Peyer's patch (tissue), 4 donors: ENCODE measurements around the gene CLN3.

Experiments
- POLR2A ChIP-seq, 2 donors: fragments of 450-650 bp; IDR thresholded peaks; one replicate each; pipeline ENCODE4 v1.5.1; 2017; ENCODE audit warnings: antibody characterized with exemption in 2 of 2, mild to moderate bottlenecking in 2 of 2, moderate library complexity in 2 of 2
- TF ChIP-seq, protein P1 (sequence below), 6 experiments: fragments of 450-650 bp in 4 of 6; fragments of 200-600 bp in 2 of 6; sonication (generic) in 1 of 6; IDR thresholded peaks; one replicate each; pipeline ENCODE4 v1.5.1; 2017 to 2019; ENCODE audit warnings: antibody characterized with exemption in 6 of 6, mild to moderate bottlenecking in 3 of 6, moderate library complexity in 1 of 6

- TF ChIP-seq, protein P1, sequence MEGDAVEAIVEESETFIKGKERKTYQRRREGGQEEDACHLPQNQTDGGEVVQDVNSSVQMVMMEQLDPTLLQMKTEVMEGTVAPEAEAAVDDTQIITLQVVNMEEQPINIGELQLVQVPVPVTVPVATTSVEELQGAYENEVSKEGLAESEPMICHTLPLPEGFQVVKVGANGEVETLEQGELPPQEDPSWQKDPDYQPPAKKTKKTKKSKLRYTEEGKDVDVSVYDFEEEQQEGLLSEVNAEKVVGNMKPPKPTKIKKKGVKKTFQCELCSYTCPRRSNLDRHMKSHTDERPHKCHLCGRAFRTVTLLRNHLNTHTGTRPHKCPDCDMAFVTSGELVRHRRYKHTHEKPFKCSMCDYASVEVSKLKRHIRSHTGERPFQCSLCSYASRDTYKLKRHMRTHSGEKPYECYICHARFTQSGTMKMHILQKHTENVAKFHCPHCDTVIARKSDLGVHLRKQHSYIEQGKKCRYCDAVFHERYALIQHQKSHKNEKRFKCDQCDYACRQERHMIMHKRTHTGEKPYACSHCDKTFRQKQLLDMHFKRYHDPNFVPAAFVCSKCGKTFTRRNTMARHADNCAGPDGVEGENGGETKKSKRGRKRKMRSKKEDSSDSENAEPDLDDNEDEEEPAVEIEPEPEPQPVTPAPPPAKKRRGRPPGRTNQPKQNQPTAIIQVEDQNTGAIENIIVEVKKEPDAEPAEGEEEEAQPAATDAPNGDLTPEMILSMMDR (IDR thresholded peaks at IDR 0.05), result no peak
- no peak for TF ChIP-seq POLR2A (IDR thresholded peaks at IDR 0.05)
Measured at GRCh38 chr16:28495098-28495793, 3.4 kb upstream of the CLN3 start.
